Activated T-helper 17 cell treated with anti-CD3 and anti-CD28 coated beads, Interleukin-2, amount 50 U/mL, for 72 hours (primary cell): ENCODE results near the gene SLC51A. TPM values are rescaled to one million over a fixed set of nuclear protein-coding genes. Genes with fewer than 3 reads are reported as not detected.
"Not testable (repeated sequence)": the region's sequence is repeated elsewhere in the genome, so short reads cannot be mapped to it uniquely, and the experiment has no call there.

Experiments
- ATAC-seq: fragments of 150-1000 bp; cut with Tn5 transposase; replicated peaks from 2 replicates; pipeline ENCODE4 v1.10.0; 2021; ENCODE audit warnings: mild to moderate bottlenecking, moderate library complexity
- H3K27ac Mint-ChIP-seq: one replicate; pipeline ENCODE4 v1.8.0; 2022; ENCODE audit warnings: mixed read lengths
- H3K27me3 Mint-ChIP-seq: one replicate; pipeline ENCODE4 v1.8.0; 2022; ENCODE audit warnings: mixed read lengths
- H3K36me3 Mint-ChIP-seq: one replicate; pipeline ENCODE4 v1.8.0; 2022; ENCODE audit warnings: low read depth, mild to moderate bottlenecking, mixed read lengths
- H3K4me1 Mint-ChIP-seq: one replicate; pipeline ENCODE4 v1.8.0; 2022; ENCODE audit warnings: mixed read lengths
- H3K4me3 Mint-ChIP-seq: one replicate; pipeline ENCODE4 v1.8.0; 2022; ENCODE audit warnings: mild to moderate bottlenecking, mixed read lengths
- H3K9me3 Mint-ChIP-seq: one replicate; pipeline ENCODE4 v1.8.0; 2022; ENCODE audit warnings: mixed read lengths
- total RNA-seq, 2 donors: library from RNA; stranded (reverse); gene quantifications; one replicate each; pipeline ENCODE4 v1.2.3, GENCODE V29; 2022

The SLC51A gene
- total RNA-seq, 2 donors from 2014 or later, result not detected

GRCh38 chr3:196232882-196233251 lies 16.5 kb downstream of the SLC51A start:
- Mint-ChIP-seq H3K9me3 (no peaks in the 10 kb centered on the region), H3K27me3 (no peaks in the 10 kb centered on the region), H3K4me1 (peaks cover 19% of the 10 kb centered on the region), H3K36me3 (peaks cover 38% of the 10 kb centered on the region), H3K27ac (peak overlapping the region; percentile 44), H3K4me3 (peak overlapping the region; percentile 17)
- ATAC-seq, result peak; percentile 88

DNA sequence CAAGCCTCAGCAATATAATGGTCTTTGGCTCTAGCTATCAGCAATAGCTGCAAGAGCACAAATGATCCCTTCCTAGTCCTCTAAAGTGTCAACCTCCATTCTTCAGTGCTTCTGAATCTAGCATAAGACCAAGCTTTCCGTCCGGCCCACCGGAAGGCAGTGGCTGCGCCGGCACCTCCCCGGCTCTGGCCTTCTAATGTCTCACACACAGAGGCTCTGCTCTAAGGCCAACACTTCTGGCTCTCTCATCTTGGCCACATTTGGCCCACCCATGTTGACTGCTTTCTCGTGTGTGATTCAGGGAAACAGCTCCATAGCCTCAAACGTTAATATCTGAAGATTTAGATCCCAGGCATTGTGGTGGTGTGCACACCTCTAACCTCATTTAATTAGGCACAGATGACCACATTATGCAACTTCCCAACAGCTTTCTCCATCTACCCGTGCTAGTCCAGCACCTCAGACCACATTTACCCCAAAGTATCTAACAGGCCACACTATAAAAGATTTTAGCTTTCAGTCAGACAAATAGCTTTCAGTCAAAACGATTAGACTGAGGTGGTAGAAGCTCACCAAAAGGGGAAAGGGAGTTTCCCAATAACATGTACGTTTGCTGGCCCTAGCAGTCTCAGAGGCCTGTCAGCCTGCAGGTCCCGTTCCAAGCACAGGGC lies 19.3 kb downstream of the SLC51A start:
- no peaks in the 10 kb centered on the region for H3K27me3 Mint-ChIP-seq
- peaks cover 19% of the 10 kb centered on the region for H3K4me1 Mint-ChIP-seq
- H3K4me3 Mint-ChIP-seq, result no peak overlapping the region
- no peak for ATAC-seq
- H3K27ac Mint-ChIP-seq, result peak overlapping the region; percentile 68
- H3K36me3 Mint-ChIP-seq, result peaks cover 65% of the 10 kb centered on the region
- no peaks in the 10 kb centered on the region for H3K9me3 Mint-ChIP-seq

- Mint-ChIP-seq H3K36me3 (peaks cover 72% of the 10 kb centered on the region), H3K27ac (peak overlapping the region; percentile 68), H3K4me1 (peaks cover 19% of the 10 kb centered on the region), H3K9me3 (no peaks in the 10 kb centered on the region), H3K27me3 (no peaks in the 10 kb centered on the region), H3K4me3 (no peak overlapping the region)
- no peak for ATAC-seq
These were observed 19.9 kb downstream of the SLC51A start for GRCh38 chr3:196236223-196236622.

DNA sequence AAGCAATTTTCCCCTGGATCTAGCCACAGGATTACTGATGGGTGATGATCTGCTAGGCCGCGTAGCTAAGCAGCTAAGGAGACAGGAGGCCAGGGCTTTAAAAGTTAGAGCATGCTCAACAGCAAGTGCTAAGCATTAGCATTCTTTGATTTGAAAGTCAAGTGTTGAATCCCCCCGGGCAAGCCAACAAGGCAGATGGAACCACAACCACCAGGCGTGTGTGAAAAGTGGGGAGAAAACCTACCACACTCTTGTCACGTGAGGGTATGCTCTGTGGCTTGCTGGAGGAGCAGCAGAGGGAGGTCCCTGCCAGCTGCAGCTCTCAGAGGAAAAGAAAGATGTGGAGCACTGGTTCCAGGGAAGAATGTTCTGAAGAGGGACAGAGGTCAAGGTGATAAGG lies 20.9 kb downstream of the SLC51A start:
- H3K27me3 Mint-ChIP-seq, result no peaks in the 10 kb centered on the region
- peaks cover 81% of the 10 kb centered on the region for H3K36me3 Mint-ChIP-seq
- H3K27ac Mint-ChIP-seq, result no peak overlapping the region
- H3K4me3 Mint-ChIP-seq, result no peak overlapping the region
- H3K9me3 Mint-ChIP-seq, result no peaks in the 10 kb centered on the region
- ATAC-seq, result no peak
- H3K4me1 Mint-ChIP-seq, result peaks cover 19% of the 10 kb centered on the region

DNA sequence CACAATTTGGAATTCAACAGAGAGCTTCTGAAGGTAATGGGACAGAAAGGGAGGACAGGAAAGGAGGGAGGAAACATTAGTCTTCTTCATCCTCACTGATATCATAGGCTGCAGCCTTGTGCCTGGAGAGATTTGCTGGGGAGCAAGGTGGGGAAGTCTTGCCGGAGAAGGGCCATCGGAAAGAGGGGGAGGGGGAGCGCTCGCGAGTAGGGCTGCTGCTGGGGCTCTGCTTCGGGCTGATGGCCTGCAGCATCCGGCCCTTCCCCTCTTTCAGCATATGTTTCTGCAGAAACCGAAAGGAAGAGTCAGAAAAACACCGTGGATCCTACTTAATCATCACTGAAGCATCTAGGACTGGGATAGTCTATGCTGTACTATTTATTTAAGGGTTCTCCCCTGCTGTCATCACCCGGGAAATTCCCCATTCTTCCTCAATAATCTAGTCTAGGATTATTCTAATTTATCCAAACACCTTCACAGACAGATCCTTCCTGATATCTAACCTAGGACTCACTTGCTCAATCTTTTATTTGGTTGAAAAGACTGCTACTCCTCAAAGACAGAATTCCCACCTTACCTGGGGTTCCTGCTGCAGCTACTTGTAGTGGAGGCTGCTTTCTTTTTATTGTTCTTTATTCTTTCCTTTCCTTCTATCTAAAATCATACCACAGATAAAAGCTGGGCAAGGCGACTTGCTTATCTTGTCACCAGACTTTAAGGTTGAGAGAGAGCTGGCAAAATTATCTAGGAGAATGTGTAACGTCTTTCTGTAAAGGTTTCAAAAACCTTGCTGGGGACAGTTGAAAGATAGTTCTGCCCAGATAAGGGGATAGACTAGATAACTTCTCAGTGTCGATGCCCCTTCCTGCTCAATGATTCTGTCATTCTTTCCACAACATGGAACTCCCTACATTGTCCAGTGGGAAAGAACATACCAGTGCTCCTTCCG lies 22.6 kb downstream of the SLC51A start:
- Mint-ChIP-seq H3K27me3 (no peaks in the 10 kb centered on the region), H3K9me3 (no peaks in the 10 kb centered on the region), H3K4me3 (no peak overlapping the region), H3K36me3 (peaks cover 83% of the 10 kb centered on the region), H3K27ac (peak overlapping the region; percentile 64), H3K4me1 (peaks cover 6% of the 10 kb centered on the region)
- ATAC-seq, result no peak

- no peak overlapping the region for H3K4me3 Mint-ChIP-seq
- H3K36me3 Mint-ChIP-seq, result peaks cover 80% of the 10 kb centered on the region
- H3K27me3 Mint-ChIP-seq, result no peaks in the 10 kb centered on the region
These were observed 24.1 kb downstream of the SLC51A start for GRCh38 chr3:196240424-196240823.

GRCh38 chr3:196241704-196242103 lies 25.4 kb downstream of the SLC51A start:
- Mint-ChIP-seq H3K4me1 (no peaks in the 10 kb centered on the region), H3K27ac (peak overlapping the region; percentile 38), H3K9me3 (no peaks in the 10 kb centered on the region), H3K27me3 (no peaks in the 10 kb centered on the region), H3K4me3 (no peak overlapping the region), H3K36me3 (peaks cover 80% of the 10 kb centered on the region)
- no peak for ATAC-seq

More at GRCh38 chr3:196240424-196240823, 24.1 kb downstream of the SLC51A start:
- Mint-ChIP-seq H3K27ac (no peak overlapping the region), H3K9me3 (no peaks in the 10 kb centered on the region), H3K4me1 (peaks cover 6% of the 10 kb centered on the region)
- ATAC-seq, result no peak

- H3K27ac Mint-ChIP-seq, H3K4me1 Mint-ChIP-seq, H3K9me3 Mint-ChIP-seq, ATAC-seq, H3K27me3 Mint-ChIP-seq, H3K4me3 Mint-ChIP-seq: not testable (repeated sequence)
- H3K36me3 Mint-ChIP-seq, result peaks cover 78% of the 10 kb centered on the region
These were observed 27.8 kb downstream of the SLC51A start for GRCh38 chr3:196244166-196244565.

- peak; percentile 98 for ATAC-seq
- Mint-ChIP-seq H3K36me3 (peaks cover 52% of the 10 kb centered on the region), H3K9me3 (no peaks in the 10 kb centered on the region), H3K4me3 (peak overlapping the region; percentile 26), H3K4me1 (peaks cover 6% of the 10 kb centered on the region), H3K27ac (peak overlapping the region; percentile 33), H3K27me3 (no peaks in the 10 kb centered on the region)
These were observed 30.4 kb downstream of the SLC51A start for GRCh38 chr3:196246612-196247308.

GRCh38 chr3:196251918-196252317 lies 35.6 kb downstream of the SLC51A start:
- Mint-ChIP-seq H3K27ac (peak overlapping the region; percentile 75), H3K9me3 (no peaks in the 10 kb centered on the region), H3K36me3 (peaks cover 54% of the 10 kb centered on the region), H3K4me1 (peaks cover 19% of the 10 kb centered on the region), H3K27me3 (no peaks in the 10 kb centered on the region), H3K4me3 (peak overlapping the region; percentile 40)
- no peak for ATAC-seq

DNA sequence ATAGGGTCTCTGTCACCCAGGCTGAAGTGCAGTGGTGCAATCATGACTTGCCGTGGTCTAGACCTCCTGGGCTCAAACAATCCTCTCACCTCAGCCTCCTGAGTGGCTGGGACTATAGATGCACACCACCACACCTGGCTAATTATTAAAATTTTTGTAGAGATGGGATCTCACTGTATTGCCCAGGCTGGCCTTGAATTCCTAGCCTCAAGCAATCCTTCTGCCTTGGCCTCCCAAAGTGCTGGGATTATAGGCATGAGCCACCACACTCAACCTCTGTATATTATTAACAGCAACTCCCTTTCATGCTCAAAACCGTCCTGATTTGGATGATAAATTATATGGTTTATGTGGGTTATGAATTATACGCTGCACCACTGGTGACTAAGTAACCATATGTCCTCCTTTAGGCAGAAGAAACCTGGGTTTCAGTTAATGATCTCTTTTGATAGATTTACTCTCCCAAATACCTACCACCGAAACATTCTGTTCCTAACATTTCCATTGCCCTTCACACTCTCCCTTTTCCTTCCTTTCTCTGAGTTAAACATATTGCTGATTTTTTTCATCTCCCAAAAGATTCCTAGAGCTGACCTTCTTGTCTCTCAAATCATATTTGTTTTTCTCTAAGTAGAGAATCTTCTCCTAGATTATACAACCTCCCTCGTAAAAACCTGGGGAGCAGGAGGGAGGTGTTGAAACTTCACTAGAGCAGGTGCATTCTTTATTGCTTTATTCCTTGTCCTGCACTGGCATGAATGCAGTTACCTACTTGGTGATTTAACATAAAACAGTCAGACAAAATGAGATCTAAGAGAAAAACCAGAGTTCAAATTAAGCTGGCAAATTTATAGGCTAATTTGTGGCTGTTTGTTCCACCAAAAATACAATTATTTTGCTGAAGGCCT lies 38.3 kb downstream of the SLC51A start:
- Mint-ChIP-seq H3K27me3 (no peaks in the 10 kb centered on the region), H3K27ac (peak overlapping the region; percentile 3), H3K36me3 (peaks cover 60% of the 10 kb centered on the region), H3K9me3 (no peaks in the 10 kb centered on the region), H3K4me3 (no peak overlapping the region), H3K4me1 (peaks cover 19% of the 10 kb centered on the region)
- ATAC-seq, result peak; percentile 60

DNA sequence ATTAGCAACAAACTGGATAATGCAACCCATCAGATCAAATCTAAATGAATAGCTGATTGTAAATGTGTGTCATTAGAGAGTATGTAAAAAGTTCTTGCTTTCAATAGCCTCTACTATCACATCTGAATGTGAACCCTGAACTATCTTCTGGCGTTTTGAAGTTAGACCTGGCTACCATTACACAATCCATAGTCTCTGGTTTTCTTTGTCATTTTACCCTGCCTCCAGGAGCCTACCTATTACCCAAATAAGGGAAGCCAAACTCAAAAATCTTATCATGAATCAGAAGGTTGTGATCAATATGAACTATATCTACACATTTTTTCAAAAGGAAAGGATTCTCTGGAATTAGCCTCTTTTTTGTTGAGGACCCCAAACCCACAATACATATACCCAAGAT lies 39.4 kb downstream of the SLC51A start:
- Mint-ChIP-seq H3K36me3 (peaks cover 68% of the 10 kb centered on the region), H3K9me3 (no peaks in the 10 kb centered on the region), H3K4me3 (no peak overlapping the region), H3K27ac (peak overlapping the region; percentile 38), H3K4me1 (peaks cover 19% of the 10 kb centered on the region), H3K27me3 (no peaks in the 10 kb centered on the region)
- ATAC-seq, result no peak

DNA sequence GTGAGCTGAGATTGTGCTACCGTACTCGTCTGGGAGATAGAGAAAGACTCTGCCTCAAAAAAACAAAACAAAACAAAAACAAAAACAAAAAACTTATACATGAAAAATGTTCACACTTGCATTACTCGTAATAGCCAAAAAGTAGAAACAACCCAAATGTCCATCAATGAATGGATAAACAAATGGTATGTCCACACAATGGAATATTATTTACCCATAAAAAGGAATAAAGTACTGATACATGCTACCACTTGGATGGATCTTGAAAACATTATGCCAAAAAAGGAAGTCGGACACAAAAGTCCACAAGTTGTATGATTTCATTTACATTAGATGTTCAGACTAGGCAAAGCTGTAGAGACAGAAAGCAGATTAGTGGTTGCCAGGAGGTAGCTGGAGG lies 44.5 kb downstream of the SLC51A start:
- H3K9me3 Mint-ChIP-seq, result no peaks in the 10 kb centered on the region
- peak overlapping the region; percentile 22 for H3K27ac Mint-ChIP-seq
- H3K36me3 Mint-ChIP-seq, result peaks cover 87% of the 10 kb centered on the region
- no peak for ATAC-seq
- H3K27me3 Mint-ChIP-seq, result no peaks in the 10 kb centered on the region
- no peaks in the 10 kb centered on the region for H3K4me1 Mint-ChIP-seq
- no peak overlapping the region for H3K4me3 Mint-ChIP-seq

- peak overlapping the region; percentile 2 for H3K27ac Mint-ChIP-seq
- H3K4me1 Mint-ChIP-seq, result no peaks in the 10 kb centered on the region
- H3K36me3 Mint-ChIP-seq, result peaks cover 87% of the 10 kb centered on the region
These were observed 47.5 kb downstream of the SLC51A start for GRCh38 chr3:196263819-196264218.

More at GRCh38 chr3:196263819-196264218, 47.5 kb downstream of the SLC51A start:
- no peak for ATAC-seq
- H3K9me3 Mint-ChIP-seq, result no peaks in the 10 kb centered on the region
- H3K27me3 Mint-ChIP-seq, result no peaks in the 10 kb centered on the region
- no peak overlapping the region for H3K4me3 Mint-ChIP-seq
